SJSA1 (cell line): ENCODE measurements around the gene DDX10. TPM values are rescaled to one million over a fixed set of nuclear protein-coding genes. Genes with fewer than 3 reads are reported as not detected.

Experiments used
- DNase-seq, 2 experiments: peaks; one replicate each; pipeline ENCODE4 v3.0.0-alpha.2; 2015 to 2020; ENCODE audit warnings: low spot score in 2 of 2, low read depth in 1 of 2
- H3K27ac ChIP-seq: fragments of 250-450 bp; sonication (Bioruptor Pico); 2 replicates; pipeline ENCODE4 v1.5.1; 2020; ENCODE audit warnings: mild to moderate bottlenecking, moderate library complexity
- H3K27me3 ChIP-seq: fragments of 250-450 bp; sonication (Bioruptor Pico); replicated peaks from 2 replicates; pipeline ENCODE4 v1.5.1; 2020; ENCODE audit warnings: mild to moderate bottlenecking, moderate library complexity
- H3K36me3 ChIP-seq: fragments of 250-450 bp; sonication (Bioruptor Pico); 2 replicates; pipeline ENCODE4 v1.5.1; 2020; ENCODE audit warnings: mild to moderate bottlenecking
- H3K4me1 ChIP-seq: fragments of 250-450 bp; sonication (Bioruptor Pico); replicated peaks from 2 replicates; pipeline ENCODE4 v1.6.1; 2021; ENCODE audit warnings: mild to moderate bottlenecking
- H3K4me3 ChIP-seq: fragments of 250-450 bp; sonication (Bioruptor Pico); 2 replicates; pipeline ENCODE4 v1.5.1; 2020; ENCODE audit warnings: mild to moderate bottlenecking
- H3K9me3 ChIP-seq: fragments of 250-450 bp; sonication (Bioruptor Pico); replicated peaks from 2 replicates; pipeline ENCODE4 v1.5.1; 2020; ENCODE audit warnings: mild to moderate bottlenecking
- total RNA-seq: library from RNA; depleted of rRNA; stranded (reverse); fragments of >200 nt; shearing (Covaris generic); gene quantifications from 2 replicates; pipeline ENCODE4 v1.2.3, GENCODE V29; 2014

DDX10 gene
- total RNA-seq, 1 experiment from 2014 or later, result 21.9 TPM

DNA sequence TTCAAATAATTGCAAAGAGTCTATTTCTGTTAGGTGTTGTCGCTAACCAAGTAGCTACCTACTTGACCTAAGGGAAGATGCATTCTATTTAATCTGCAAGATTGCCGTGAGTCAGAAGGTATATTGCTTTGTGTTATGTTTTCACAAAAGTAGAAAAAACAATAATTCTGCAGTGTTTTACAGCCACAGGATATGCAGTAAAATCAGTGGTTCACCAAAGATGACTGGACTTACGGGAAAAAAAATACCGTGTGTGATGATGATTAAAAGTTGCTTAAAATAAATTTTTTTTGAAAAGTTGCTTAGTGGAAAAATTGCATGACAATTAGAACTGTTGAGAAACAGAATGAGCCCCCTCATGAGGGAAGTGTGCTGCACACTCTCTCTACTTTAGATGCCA, 209.1 kb downstream of the DDX10 start:
- Histone ChIP-seq H3K4me1 (peaks cover 54% of the 10 kb centered on the region), H3K4me3 (no peak overlapping the region), H3K36me3 (no peaks in the 10 kb centered on the region), H3K27ac (peak overlapping the region; percentile 61; the same call in 1 of the 2 replicates), H3K9me3 (no peaks in the 10 kb centered on the region), H3K27me3 (no peaks in the 10 kb centered on the region)
- no peak for DNase-seq

DNA sequence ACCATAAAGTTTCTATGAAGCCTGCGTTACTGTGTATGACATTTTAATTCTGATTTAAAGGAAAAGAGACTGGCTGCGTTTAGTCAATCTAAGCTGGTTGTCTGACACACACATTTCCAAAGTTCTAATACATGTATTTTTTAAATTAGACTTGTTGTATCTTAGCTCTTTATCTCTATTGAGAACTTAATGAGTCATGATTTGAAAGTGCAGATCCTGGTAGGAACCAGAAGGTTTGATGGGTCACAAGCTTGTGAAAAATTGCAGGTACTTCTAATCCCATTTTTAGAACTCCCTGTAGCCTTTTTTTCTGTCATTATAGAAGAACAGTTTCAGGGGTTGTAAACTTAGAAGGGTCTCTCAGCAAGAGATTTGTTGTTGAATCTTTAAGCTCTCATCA, 210.3 kb downstream of the DDX10 start:
- Histone ChIP-seq H3K9me3 (no peaks in the 10 kb centered on the region), H3K4me1 (peaks cover 48% of the 10 kb centered on the region), H3K36me3 (no peaks in the 10 kb centered on the region), H3K27ac (no peak overlapping the region), H3K4me3 (no peak overlapping the region), H3K27me3 (no peaks in the 10 kb centered on the region)
- no peak for DNase-seq

DNA sequence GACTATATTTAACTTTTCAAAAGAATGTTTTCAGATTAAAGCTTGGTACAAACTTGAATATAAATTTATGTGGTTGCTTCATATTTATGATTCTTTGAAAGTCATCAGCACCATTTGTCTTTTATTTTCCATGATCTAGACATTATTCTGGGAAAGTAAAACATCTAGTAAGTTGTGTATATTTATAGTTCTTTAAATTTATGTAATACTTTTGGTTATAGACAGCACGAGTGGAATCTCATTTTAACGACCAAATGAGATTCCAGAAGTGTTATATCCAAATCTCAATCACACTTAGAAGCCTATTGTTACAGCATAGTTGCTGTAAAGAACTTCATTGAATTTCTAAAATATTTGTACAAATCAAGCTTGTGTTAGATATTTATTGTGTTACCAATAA, 212.3 kb downstream of the DDX10 start:
- Histone ChIP-seq H3K9me3 (no peaks in the 10 kb centered on the region), H3K27ac (no peak overlapping the region), H3K4me3 (no peak overlapping the region), H3K27me3 (no peaks in the 10 kb centered on the region), H3K4me1 (peaks cover 27% of the 10 kb centered on the region), H3K36me3 (no peaks in the 10 kb centered on the region)
- no peak for DNase-seq

DNA sequence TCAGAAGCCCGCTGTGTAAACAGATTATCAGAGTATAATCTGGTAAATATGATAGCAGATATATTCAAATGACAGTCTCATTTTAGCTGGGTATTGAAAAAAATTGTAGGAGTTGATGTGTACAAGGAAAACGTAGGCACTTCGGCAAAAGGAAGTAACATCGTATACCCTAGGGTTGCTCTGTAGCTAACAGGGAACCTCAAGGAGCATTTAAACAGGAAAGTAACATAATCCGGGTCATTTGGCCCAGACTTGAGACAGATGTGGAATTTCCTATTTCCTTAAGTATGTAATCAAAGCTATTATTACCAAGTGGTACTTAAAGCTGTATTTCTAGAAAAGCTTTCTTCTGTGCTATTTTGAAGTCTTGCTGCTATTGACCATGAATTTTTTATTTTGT, 215.6 kb downstream of the DDX10 start:
- no peaks in the 10 kb centered on the region for H3K36me3 ChIP-seq
- H3K4me3 ChIP-seq, result no peak overlapping the region
- no peaks in the 10 kb centered on the region for H3K27me3 ChIP-seq
- H3K4me1 ChIP-seq, result peaks cover 16% of the 10 kb centered on the region
- H3K27ac ChIP-seq, result no peak overlapping the region
- no peak for DNase-seq
- no peaks in the 10 kb centered on the region for H3K9me3 ChIP-seq

DNA sequence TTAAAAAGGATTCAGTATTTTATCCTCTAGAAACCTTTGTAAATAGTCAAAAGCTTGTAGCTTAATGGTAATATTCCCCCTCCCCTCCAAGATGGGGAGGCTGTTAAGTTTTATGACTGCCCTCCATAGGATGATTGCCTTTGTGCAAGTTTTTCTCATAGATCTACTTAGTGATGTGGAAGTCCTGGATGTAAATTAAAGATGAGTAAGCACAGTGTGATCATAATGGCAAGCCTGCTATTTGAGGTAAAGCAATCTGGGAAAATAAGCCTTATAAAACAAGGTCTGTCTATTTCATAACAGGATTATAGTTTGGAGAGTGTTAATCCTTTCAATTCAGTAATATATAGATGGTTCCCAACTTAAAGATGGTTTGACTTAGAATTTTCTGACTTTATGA, 216.3 kb downstream of the DDX10 start:
- Histone ChIP-seq H3K9me3 (no peaks in the 10 kb centered on the region), H3K36me3 (no peaks in the 10 kb centered on the region), H3K4me3 (no peak overlapping the region), H3K27me3 (no peaks in the 10 kb centered on the region), H3K4me1 (peaks cover 22% of the 10 kb centered on the region), H3K27ac (no peak overlapping the region)
- DNase-seq, result no peak

DNA sequence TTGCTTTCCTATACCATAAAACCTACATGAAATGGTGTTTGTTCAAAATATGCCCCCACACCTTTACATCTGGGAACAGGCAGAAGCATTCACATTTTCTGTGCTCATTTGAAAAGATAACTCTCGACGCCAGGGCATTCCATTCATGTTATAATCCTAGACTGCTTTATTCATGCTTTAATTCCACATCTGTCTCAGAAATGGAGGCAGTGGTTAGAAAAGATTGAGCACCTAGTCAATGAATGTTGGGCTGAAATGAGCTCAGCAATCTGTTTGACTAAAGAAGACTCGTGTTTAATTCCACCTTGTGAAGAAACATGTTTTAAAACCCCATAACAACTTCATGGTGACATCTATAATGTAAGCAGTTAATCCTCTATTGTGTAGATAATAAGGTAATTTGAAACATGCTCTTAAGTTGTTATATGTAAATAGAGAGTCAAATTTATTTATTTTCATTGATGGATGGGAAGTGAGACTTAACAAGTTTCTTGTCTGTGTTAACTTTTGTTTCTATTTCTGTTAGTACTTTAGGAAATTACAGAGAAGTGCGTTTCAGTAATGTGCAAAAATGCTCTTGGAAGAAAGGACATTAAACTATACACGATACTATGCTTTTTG, 217.5 kb downstream of the DDX10 start:
- Histone ChIP-seq H3K4me1 (peaks cover 32% of the 10 kb centered on the region), H3K27me3 (no peaks in the 10 kb centered on the region), H3K9me3 (no peaks in the 10 kb centered on the region), H3K27ac (no peak overlapping the region), H3K4me3 (no peak overlapping the region), H3K36me3 (no peaks in the 10 kb centered on the region)
- DNase-seq, result no peak

DNA sequence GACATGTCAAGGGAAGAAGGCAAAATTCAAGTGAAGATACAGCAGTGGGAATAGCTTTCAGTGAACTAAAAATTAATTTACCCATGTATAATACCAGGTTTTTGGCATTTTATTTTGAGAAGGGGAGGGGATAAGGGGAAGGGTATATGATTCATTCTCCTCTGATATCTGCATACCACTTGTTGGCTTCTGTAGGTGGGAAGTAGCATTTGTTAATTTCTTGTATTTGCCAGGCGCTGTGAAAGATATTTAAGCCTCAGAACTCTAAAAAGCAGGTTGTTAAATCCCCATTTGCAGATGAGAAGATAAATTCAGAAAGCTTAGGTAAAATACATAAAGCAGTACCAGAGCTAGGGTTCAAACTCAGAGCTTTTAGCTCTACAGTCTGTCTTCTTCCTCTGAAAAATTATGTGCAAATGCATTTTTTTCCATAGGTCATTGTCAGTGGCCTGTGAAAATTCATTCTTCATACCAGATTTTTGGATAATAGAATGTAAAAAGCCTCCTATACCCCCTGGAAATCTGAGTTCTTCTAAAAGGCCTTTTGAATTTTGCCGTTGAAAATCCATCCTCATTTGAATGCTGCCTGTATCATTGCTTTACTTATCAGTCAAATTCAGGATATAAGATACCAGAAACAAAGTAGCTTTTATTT, 221.3 kb downstream of the DDX10 start:
- no peaks in the 10 kb centered on the region for H3K27me3 ChIP-seq
- H3K4me1 ChIP-seq, result peaks cover 43% of the 10 kb centered on the region
- peak overlapping the region; percentile 82 for H3K27ac ChIP-seq
- H3K4me3 ChIP-seq, result no peak overlapping the region
- H3K36me3 ChIP-seq, result no peaks in the 10 kb centered on the region
- DNase-seq, result no peak
- H3K9me3 ChIP-seq, result no peaks in the 10 kb centered on the region

DNA sequence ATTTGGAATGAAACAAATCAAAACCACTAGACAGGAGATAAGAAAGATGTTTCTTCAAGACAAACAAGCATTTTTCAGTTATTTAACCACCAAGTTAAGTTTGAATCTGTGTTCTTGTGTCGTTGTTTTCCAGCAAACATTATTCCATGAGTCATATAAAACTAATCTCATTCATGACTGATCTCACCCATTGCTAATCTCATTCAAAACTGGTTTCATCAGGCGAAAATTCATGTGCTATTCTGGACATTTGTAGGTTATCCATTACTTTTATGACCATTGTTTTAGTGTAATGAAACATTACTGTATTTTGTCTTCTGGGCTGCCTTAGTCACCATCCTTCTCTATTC, 221.8 kb downstream of the DDX10 start:
- no peak overlapping the region for H3K4me3 ChIP-seq
- peak overlapping the region; percentile 82 for H3K27ac ChIP-seq
- peaks cover 43% of the 10 kb centered on the region for H3K4me1 ChIP-seq
- DNase-seq, result no peak
- H3K9me3 ChIP-seq, result no peaks in the 10 kb centered on the region
- no peaks in the 10 kb centered on the region for H3K27me3 ChIP-seq
- H3K36me3 ChIP-seq, result no peaks in the 10 kb centered on the region

DNA sequence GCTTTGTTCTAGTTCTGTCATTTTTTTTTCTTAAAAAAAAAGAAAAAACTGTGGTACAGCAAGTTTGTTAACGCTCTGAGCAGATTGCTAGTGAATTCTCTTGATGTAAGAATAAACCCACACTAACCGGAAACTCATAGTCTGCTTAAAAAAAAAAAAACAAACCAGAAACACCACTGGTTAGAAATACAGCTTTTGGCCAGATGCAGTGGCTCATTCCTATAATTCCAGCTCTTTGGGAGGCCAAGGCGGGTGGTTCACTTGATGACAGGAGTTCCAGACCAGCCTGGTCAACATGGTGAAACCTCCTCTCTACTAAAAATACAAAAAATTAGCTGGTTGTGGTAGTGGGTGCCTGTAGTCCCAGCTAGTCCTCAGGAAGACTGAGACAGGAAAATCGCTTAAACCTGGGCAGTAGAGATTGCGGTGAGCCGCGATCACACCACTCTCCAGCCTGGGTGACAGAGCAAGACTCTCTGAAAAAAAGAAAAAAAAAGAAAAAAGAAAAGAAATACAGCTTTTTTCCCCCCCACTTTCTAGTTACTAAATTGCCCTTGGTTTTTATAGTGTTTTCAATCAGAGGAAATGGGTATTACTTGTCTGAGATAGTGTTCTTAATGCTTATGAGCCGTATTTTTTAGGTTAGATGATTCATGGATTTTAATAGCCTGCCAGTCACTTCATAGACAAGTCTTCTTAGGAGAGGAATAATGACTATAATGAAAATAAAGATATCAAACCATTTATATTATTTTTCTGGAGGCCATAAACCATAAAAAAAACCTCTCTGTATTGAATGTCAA, 222.8 kb downstream of the DDX10 start:
- DNase-seq, result peak; percentile 62 to 70
- H3K9me3 ChIP-seq, result no peaks in the 10 kb centered on the region
- H3K27ac ChIP-seq, result peak overlapping the region; percentile 82
- no peaks in the 10 kb centered on the region for H3K27me3 ChIP-seq
- peaks cover 43% of the 10 kb centered on the region for H3K4me1 ChIP-seq
- no peak overlapping the region for H3K4me3 ChIP-seq
- H3K36me3 ChIP-seq, result no peaks in the 10 kb centered on the region

DNA sequence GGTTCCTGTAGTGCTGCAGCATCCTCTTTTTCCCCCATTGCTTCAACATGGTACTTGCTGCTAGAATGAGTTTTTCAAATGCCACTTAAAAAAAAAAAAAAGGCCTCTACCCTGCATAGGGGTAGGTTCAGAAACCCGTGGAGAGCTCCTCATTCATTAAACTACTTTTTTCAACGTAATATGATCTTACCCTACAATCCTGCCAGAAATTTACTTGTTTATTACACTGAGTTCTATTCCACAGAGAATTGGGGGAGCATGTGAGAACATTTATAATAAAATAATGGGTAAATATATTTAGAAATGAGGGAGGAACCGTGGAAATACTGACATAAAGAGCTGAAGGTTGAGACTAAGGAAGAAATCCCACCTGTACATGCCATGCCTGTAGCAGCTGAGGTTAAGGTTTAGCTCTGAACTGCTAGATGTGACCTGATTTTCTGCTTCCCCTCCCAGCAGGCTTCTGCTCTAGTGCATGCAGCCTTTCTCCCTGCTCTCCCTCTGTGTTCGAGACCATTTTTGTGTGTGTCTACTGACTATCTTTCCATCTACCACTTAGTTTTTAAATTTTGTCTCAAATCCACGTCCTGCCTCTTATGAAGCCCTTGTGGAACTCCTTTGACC, 225.7 kb downstream of the DDX10 start:
- no peak overlapping the region for H3K27ac ChIP-seq
- H3K4me1 ChIP-seq, result peaks cover 34% of the 10 kb centered on the region
- no peaks in the 10 kb centered on the region for H3K36me3 ChIP-seq
- no peak overlapping the region for H3K4me3 ChIP-seq
- no peaks in the 10 kb centered on the region for H3K9me3 ChIP-seq
- no peak for DNase-seq
- H3K27me3 ChIP-seq, result no peaks in the 10 kb centered on the region

DNA sequence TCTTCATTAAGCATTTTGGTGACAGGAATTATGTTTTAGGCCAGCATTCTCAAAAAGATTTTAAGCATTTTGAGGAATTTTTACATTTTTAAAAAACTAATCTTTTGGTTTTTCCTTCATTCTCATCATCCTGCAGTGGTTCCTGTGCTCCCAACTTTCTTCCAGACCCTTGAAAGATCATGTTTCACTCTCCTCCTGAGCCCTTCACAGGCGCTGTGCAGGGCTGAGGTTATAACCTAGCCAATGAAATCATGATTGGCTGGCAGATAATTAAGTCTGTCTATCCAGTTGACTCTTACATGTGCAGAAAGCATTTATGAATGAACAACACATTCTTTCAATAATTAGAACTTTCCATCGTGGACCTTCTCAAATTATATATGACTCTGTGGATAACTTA, 226.3 kb downstream of the DDX10 start:
- Histone ChIP-seq H3K27me3 (no peaks in the 10 kb centered on the region), H3K4me3 (no peak overlapping the region), H3K9me3 (no peaks in the 10 kb centered on the region), H3K4me1 (peaks cover 31% of the 10 kb centered on the region), H3K27ac (no peak overlapping the region), H3K36me3 (no peaks in the 10 kb centered on the region)
- DNase-seq, result no peak

DNA sequence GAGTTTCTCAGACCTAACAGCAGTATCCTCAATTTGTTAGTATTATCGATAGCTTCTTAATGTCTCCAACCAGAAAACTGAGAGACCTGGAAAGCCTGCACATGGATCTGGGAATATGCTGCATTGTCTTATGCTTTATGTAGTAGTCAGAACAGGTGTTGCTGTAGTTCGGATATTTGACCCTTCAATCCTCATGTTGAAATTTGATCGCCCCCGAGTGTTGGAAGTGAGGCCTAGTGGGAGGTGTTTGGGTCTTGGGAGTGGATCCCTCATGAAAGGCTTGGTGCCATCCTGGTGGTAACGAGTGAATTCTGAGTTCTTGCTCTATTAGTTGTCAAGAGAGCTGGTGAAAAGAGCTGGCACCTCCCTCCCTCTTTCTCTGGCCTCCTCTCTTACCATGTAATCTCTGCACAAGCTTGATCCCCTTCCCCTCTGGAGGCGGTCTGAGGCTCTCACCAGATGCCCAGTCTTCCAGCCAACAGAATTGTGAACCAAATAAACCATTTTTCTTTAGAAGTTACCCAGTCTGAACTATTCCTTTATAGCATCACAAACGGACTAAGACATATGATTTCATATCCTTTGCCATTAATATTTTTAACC, 227.1 kb downstream of the DDX10 start:
- no peaks in the 10 kb centered on the region for H3K27me3 ChIP-seq

DNA sequence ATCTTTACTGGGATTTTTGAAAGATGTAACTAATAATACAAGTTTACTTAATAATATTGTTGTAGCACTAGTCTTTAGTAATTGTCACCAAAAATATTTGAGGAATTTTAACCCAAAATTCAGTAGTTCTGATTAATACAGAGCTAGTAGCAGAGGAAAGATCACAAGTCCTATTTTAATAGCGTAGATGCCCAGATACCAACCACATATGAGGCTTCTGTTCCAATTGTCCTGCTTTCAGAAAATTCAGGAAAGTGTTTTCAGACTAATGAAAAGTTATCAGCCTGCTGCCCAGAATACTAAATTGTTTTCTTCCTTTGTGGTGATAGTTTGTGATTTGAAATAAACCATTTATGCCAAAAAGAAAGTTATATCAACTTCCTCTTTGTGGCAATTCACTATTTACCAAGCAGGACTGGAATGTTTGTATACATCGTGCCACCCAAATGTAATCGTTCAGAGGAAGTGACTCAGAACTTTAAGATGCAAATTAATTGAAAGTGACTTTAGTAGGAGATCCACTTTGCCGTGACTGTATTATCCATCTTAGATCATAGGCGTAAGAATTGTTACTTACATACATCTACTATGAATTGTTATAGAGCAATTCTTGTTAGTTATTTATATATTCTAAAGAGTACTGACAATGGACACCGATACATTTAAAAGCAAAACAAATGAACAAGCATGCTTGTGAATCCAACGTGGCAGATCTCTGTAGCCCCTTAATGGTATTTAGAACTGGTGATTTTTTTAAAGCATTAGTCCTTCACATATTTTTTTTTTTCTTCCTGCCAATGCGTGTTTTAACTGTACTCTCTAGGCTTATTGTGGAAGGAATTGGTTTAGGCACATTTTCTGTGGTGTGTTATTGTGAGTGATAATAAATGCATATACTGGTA, 231.0 kb downstream of the DDX10 start:
- H3K4me1 ChIP-seq, result peaks cover 28% of the 10 kb centered on the region
- H3K27ac ChIP-seq, result peak overlapping the region; percentile 96
- DNase-seq, result peak; percentile 42 to 75
- no peak overlapping the region for H3K4me3 ChIP-seq
- no peaks in the 10 kb centered on the region for H3K27me3 ChIP-seq
- H3K36me3 ChIP-seq, result no peaks in the 10 kb centered on the region
- no peaks in the 10 kb centered on the region for H3K9me3 ChIP-seq

More for the DNA sequence above, 227.1 kb downstream of the DDX10 start:
- Histone ChIP-seq H3K4me1 (peaks cover 30% of the 10 kb centered on the region), H3K36me3 (no peaks in the 10 kb centered on the region), H3K27ac (no peak overlapping the region), H3K4me3 (no peak overlapping the region), H3K9me3 (no peaks in the 10 kb centered on the region)
- DNase-seq, result no peak
